ENCODE measurements around the gene CBLC. TPM values are rescaled to one million over a fixed set of nuclear protein-coding genes. Genes with fewer than 3 reads are reported as not detected.
A peak's percentile ranks its signal among the peaks of the same experiment; 100 is the strongest.
"Not testable (repeated sequence)": the region's sequence is repeated elsewhere in the genome, so short reads cannot be mapped to it uniquely, and the experiment has no call there.

Gene CBLC
- total RNA-seq, 1 experiment from 2014 or later = not detected

GRCh38 chr19:44819246-44819832 lies 41.6 kb downstream of the CBLC start:
- DNase-seq (ENCODE audit: low read depth) = no peak

- no peak for DNase-seq (ENCODE audit: low read depth)
Measured at GRCh38 chr19:44820648-44821609, 43.2 kb downstream of the CBLC start.

- DNase-seq (ENCODE audit: low read depth) = no peak
Measured at GRCh38 chr19:44822177-44822576, 44.5 kb downstream of the CBLC start.

GRCh38 chr19:44822670-44823372 lies 45.1 kb downstream of the CBLC start:
- no peak for DNase-seq (ENCODE audit: low read depth)

- DNase-seq (ENCODE audit: low read depth) = no peak
Measured at GRCh38 chr19:44823373-44823698, 45.6 kb downstream of the CBLC start.

GRCh38 chr19:44824761-44825160 lies 47.1 kb downstream of the CBLC start:
- DNase-seq (ENCODE audit: low read depth) = no peak

GRCh38 chr19:44832875-44833274 lies 55.2 kb downstream of the CBLC start:
- not testable (repeated sequence) for DNase-seq (ENCODE audit: low read depth)

- DNase-seq (ENCODE audit: low read depth) = not testable (repeated sequence)
Measured at GRCh38 chr19:44834399-44834798, 56.7 kb downstream of the CBLC start.

GRCh38 chr19:44839276-44839675 lies 61.6 kb downstream of the CBLC start:
- no peak for DNase-seq (ENCODE audit: low read depth)

- no peak for DNase-seq (ENCODE audit: low read depth)
Measured at GRCh38 chr19:44840811-44841210, 63.1 kb downstream of the CBLC start.

GRCh38 chr19:44841231-44841630 lies 63.5 kb downstream of the CBLC start:
- DNase-seq (ENCODE audit: low read depth) = no peak

- no peak for DNase-seq (ENCODE audit: low read depth)
Measured at GRCh38 chr19:44845286-44845611, 67.6 kb downstream of the CBLC start.

GRCh38 chr19:44845612-44846454 lies 68.1 kb downstream of the CBLC start, which contains the start of gene NECTIN2:
TSS of gene NECTIN2 (plus strand) at chr19:44846297. CDS start at chr19:44846526, 229 bp downstream.
- peak; percentile 99 for DNase-seq (ENCODE audit: low read depth)

GRCh38 chr19:44846455-44847143 lies 68.9 kb downstream of the CBLC start:
- DNase-seq (ENCODE audit: low read depth) = peak; percentile 39

- DNase-seq (ENCODE audit: low read depth) = peak; percentile 74
Measured at GRCh38 chr19:44847144-44848035, 69.7 kb downstream of the CBLC start.

- DNase-seq (ENCODE audit: low read depth) = peak; percentile 69
Measured at GRCh38 chr19:44848036-44848811, 70.5 kb downstream of the CBLC start.

GRCh38 chr19:44848812-44849447 lies 71.2 kb downstream of the CBLC start:
- no peak for DNase-seq (ENCODE audit: low read depth)
